ENCODE measurements around the gene PARD3.

- TF ChIP-seq CTCF (IDR thresholded peaks at IDR 0.05) (no peak), POLR2A (IDR thresholded peaks at IDR 0.05) (no peak)
These were observed 376.4 kb downstream of the PARD3 start for GRCh38 chr10:34438741-34439140.
